ENCODE results near the gene PTTG1.

Gene PTTG1

GRCh38 chr5:160456480-160457177, 35.0 kb downstream of the PTTG1 start:
- FAIRE-seq, result no peak

DNA sequence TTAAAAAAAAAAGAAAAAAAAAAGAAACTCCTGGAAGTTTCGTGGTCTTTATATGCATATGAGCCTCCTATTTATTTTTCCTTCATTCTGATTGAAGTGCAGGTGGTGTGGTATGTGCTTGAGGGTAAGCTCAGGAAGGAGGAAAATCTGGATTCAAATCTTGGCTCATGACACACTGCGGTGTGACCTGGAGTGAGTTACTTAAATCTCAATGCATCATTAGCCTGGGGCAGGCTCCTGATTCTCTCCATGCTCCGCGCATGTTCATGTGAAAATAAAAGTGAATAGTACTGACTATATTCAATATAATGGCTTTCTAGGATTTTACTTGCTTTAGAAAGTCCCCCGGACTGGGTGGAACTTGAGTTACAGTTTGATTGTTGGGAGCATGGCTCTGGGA, 35.6 kb downstream of the PTTG1 start:
- FAIRE-seq, result no peak

DNA sequence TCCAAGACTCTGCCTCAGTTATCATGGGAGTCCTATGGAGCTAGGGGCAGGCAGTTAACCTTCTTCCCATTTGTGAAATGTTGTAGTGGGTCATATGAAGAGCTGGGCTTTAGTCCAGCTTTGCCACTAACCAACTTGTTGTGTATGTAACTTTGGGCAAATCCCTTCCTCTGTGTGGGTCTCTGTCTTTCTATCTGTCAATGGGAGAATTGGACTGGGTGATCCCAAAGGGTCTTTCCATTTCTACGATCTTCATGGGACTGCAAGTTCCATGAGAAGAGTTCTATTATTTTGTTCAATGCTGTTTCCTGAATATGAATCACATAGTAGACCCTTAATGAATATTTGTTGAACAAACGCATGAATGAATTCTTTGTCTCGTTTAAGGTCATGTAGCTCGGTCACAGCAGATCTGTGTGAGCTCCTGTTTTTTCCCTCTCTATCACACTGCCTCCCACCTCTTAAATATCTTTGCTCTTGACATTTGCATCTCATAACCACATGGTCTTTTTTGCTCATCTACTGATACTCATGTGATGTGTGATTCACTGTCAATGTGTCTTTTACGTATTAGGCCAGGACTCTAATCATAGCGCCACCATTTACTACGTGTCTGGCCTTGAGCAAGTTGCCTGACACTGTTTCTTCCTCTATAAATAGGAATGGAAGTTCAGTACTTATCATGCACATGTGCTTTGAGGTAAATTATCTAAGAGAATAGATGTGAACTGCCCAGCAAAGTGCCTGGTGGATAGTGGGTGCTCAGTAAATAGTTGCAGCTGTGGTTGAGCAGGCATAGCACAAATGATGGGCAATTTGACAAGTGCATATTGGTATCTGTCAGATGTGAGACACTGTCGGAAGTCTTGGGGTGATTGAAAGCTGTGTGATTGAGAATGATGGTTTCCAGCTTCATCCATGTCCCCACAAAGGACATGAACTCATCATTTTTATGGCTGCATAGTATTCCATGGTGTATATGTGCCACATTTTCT, 37.4 kb downstream of the PTTG1 start:
- FAIRE-seq, result no peak

DNA sequence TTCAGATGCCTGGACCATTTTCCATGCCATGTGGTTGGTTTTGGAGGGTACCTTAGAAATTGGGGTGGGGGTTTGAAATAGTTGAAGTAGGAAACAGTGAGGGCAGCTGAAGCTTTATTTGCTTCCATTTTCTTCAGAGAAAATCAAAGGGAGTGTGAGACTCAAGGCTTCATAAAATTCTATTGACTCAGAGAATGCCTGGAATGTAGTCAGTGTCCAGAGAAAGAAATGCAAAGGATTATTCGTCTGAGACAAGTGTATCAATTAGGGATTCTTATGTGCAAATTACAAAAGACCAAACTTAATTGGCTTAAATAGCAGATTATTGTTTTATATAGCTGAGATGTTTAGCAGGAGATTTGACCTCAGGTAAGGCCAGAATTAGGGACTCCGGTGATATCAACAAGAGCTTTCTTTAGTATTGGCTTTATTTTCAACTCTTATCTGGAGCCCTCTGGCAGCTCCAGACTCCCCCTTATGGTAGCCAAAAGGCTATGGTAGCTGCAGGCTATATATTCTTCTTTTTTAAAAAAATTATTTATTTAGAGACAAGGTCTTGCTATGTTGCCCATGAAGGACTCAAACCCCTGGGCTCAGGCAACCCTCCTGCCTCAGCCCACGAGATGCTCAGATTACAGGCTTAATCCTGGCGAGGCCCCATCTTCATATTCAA, 38.9 kb downstream of the PTTG1 start:
- no peak for FAIRE-seq

GRCh38 chr5:160461378-160461777, 39.7 kb downstream of the PTTG1 start:
- FAIRE-seq, result no peak

DNA sequence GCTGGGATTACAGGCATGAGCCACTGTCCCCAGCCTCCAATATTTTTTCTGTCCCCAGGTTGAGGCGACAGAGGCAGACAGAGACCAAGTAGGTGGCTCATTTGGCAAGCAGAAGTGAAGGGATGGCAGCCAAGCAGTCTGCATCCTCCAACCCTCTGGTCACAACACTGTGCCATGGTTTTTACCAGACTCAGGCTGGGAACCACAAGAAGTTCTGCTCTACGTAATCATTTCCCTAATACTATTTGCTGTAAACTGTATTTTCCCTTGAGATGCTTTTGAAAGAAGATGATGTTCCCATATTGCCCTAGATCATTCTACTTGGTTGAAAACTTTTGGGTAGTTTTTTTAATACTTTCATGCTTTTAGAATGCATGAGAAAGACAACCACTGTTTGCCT, 40.5 kb downstream of the PTTG1 start:
- FAIRE-seq, result no peak

GRCh38 chr5:160463227-160463626, 41.6 kb downstream of the PTTG1 start:
- FAIRE-seq, result no peak

DNA sequence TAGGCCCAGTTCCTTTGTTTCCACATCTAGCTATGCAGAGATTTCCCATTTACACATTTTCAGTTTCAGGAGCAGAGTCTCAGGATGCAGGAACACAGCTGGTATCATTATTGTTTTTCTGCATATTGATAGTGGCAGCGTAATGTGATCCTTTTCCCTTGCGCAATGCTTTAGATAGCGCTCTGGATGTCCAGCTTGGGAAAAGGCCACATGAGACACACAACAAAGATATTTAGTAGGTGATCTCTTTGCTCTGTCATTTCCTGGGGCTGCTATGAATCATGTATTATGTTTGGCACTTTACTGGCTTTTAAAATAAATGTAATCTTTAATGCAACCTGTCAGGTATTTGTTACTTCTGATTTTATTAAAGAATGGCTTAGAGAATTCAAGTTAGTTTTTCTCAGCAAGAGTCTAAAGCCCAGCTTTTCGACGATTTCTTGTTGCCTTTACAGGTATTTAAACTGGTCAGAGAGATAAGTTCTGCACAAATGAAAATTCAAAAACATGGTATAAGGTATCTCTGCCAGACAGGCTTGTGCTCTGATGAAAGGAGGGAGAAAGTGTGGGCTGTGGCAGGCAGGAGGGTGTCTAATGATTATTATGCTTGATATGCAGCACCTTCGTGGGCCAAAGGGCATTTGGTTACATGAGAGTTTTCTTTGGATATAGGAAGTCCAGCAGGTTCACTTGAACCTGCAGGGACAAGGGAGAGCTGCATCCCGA, 42.2 kb downstream of the PTTG1 start:
- no peak for FAIRE-seq

GRCh38 chr5:160464466-160464797, 42.8 kb downstream of the PTTG1 start:
- no peak for FAIRE-seq

DNA sequence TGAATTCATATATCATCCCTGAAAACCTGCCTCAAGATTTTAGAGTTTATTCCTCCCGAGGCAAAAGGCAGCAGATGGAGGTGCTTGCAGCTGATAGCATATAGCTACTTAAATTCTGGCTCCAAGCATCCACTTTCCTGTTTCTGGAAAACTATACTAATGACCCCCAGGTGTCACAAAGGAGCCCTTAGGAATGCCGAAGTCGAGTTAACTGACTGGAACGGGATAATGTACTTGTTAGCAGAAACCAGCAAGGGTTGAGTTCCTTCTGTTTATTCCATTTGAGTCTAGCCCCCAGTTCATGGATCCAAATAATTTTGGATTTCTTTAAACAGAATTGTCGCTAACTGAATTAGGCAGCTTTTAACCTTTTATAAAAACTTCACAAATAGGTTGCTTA, 44.5 kb downstream of the PTTG1 start:
- no peak for FAIRE-seq

GRCh38 chr5:160466889-160467554, 45.4 kb downstream of the PTTG1 start:
- no peak for FAIRE-seq

GRCh38 chr5:160467555-160468362, 46.1 kb downstream of the PTTG1 start:
- FAIRE-seq, result no peak

- FAIRE-seq, result no peak
Measured at GRCh38 chr5:160468363-160468975, 46.8 kb downstream of the PTTG1 start.

DNA sequence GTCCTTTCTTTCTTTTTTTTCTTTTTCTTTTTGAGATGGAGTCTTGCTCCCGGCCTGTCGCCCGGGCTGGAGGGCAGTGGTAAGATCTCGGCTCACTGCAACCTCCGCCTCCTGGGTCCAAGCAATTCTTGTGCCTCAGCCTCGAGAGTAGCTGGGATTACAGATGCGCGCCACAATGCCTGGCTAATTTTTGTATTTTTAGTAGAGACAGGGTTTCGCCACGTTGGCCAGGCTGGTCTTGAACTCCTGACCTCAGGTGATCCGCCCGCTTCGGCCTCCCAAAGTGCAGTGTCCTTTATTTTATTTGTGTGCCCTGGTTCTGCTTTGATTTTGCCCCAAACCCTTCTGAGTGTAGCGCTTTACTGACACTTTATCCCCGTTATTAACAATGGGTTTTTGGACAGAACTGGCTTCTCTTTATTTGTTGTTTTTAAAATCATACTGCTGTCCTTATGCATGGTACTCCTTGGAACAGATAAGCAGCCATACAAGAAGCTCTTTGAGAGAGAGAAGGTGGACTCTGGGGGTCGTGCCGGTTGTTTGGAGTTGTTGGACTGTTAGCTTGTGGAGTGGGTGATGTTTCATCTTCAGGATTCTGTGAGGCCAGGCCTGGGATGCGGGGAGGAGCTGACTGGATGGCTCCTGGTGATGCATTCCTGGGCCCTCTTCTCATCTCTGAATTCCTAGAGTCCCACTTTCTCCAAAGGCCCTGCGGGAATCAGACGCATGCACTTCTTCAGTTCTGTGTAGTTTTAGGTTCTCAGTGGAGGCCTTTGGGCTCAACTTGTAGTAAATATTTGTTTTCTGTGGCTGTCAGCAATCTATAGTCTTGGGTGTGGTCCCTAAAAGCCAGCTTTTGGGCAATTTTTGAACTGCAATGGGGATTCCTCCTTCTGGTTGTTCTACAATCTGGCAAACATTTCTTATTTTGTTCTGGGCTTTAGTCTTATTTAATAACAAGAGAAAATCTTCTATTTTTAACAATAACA, 47.8 kb downstream of the PTTG1 start:
- no peak for FAIRE-seq

GRCh38 chr5:160470437-160471361, 49.0 kb downstream of the PTTG1 start:
- no peak for FAIRE-seq

GRCh38 chr5:160471761-160472160, 50.1 kb downstream of the PTTG1 start:
- FAIRE-seq, result no peak

DNA sequence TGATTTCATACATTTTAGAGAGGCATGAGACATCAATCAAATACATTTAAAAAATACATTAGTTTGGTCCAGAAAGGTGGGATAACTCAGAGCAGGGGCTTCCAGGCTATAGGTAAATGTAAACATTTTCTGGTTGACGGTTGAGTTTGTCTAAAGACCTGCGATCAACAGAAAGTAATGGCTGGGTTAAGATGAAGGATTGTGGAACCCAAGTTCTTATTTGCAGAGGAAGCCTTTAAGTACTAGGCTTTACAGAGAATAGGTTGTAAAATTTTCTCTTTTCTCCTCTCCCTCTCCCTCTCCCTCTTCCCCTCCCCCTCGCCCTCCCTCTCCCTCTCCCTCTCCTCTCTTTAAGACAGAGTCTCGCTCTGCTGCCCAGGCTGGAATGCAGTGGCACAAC, 50.8 kb downstream of the PTTG1 start:
- FAIRE-seq, result no peak

DNA sequence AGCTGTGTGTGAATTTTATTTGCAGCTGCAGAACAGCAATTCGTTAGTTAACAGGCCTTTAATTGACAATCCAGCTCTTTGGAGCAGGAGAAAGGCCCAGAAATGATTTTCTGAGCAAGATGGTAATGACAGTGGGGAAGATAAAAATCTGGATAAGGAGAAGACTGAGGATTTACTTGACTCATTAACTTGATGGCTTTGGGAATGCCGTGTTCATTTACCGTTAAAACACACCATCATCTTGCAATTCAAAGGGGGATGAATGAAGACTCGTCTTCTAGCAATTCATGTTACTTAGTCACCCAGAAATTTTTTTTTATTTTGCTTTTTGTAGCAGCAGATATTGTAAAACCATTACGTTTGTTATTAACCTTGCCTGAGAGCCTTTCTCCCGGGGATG, 52.0 kb downstream of the PTTG1 start:
- FAIRE-seq, result no peak
